IPS-18c (cell line): ENCODE data around the gene CMIP.

Experiments
- H3K4me3 ChIP-seq: 2 replicates; pipeline ENCODE4 v1.7.0; 2013; ENCODE audit warnings: low read depth, mild to moderate bottlenecking, low read length, moderate library complexity; ENCODE audit not compliant: insufficient read depth
- H3K9me3 ChIP-seq: one replicate; pipeline ENCODE4 v1.6.1; 2013; ENCODE audit warnings: mild to moderate bottlenecking, low read length, moderate library complexity; ENCODE audit not compliant: control insufficient read depth, insufficient read depth

The CMIP gene

GRCh38 chr16:81466356-81466980 is 21.9 kb downstream of the CMIP start:
- no peak overlapping the region for H3K4me3 ChIP-seq

GRCh38 chr16:81467072-81467471 is 22.5 kb downstream of the CMIP start:
- no peaks in the 10 kb centered on the region for H3K9me3 ChIP-seq
- no peak overlapping the region for H3K4me3 ChIP-seq

More at GRCh38 chr16:81466356-81466980, 21.9 kb downstream of the CMIP start:
- H3K9me3 ChIP-seq = no peaks in the 10 kb centered on the region

GRCh38 chr16:81467815-81468214 is 23.2 kb downstream of the CMIP start:
- no peak overlapping the region for H3K4me3 ChIP-seq
- no peaks in the 10 kb centered on the region for H3K9me3 ChIP-seq

- Histone ChIP-seq H3K4me3 (no peak overlapping the region), H3K9me3 (peaks cover 2% of the 10 kb centered on the region)
Measured at GRCh38 chr16:81468269-81468902, 23.8 kb downstream of the CMIP start.

GRCh38 chr16:81469183-81469677 is 24.6 kb downstream of the CMIP start:
- no peak overlapping the region for H3K4me3 ChIP-seq
- peaks cover 2% of the 10 kb centered on the region for H3K9me3 ChIP-seq

- peaks cover 2% of the 10 kb centered on the region for H3K9me3 ChIP-seq
- H3K4me3 ChIP-seq = no peak overlapping the region
Measured at GRCh38 chr16:81469710-81470535, 25.3 kb downstream of the CMIP start.

- Histone ChIP-seq H3K9me3 (peaks cover 2% of the 10 kb centered on the region), H3K4me3 (no peak overlapping the region)
Measured at GRCh38 chr16:81470796-81471636, 26.4 kb downstream of the CMIP start.

GRCh38 chr16:81471882-81472281 is 27.3 kb downstream of the CMIP start:
- H3K9me3 ChIP-seq = peaks cover 2% of the 10 kb centered on the region
- H3K4me3 ChIP-seq = no peak overlapping the region

- H3K9me3 ChIP-seq = peaks cover 2% of the 10 kb centered on the region
- H3K4me3 ChIP-seq = no peak overlapping the region
Measured at GRCh38 chr16:81472391-81472790, 27.8 kb downstream of the CMIP start.

- peaks cover 2% of the 10 kb centered on the region for H3K9me3 ChIP-seq
- H3K4me3 ChIP-seq = no peak overlapping the region
Measured at GRCh38 chr16:81473066-81473488, 28.5 kb downstream of the CMIP start.

- H3K4me3 ChIP-seq = no peak overlapping the region
- H3K9me3 ChIP-seq = peaks cover 2% of the 10 kb centered on the region
Measured at GRCh38 chr16:81473558-81473957, 28.9 kb downstream of the CMIP start.

- no peak overlapping the region for H3K4me3 ChIP-seq
- peaks cover 2% of the 10 kb centered on the region for H3K9me3 ChIP-seq
Measured at GRCh38 chr16:81473969-81474959, 29.7 kb downstream of the CMIP start.

- Histone ChIP-seq H3K9me3 (peaks cover 2% of the 10 kb centered on the region), H3K4me3 (no peak overlapping the region)
Measured at GRCh38 chr16:81477697-81478693, 33.4 kb downstream of the CMIP start.

- Histone ChIP-seq H3K4me3 (no peak overlapping the region), H3K9me3 (no peaks in the 10 kb centered on the region)
Measured at GRCh38 chr16:81478876-81479511, 34.4 kb downstream of the CMIP start.
